Superior temporal gyrus (tissue), 1 donor: ENCODE data around the gene NFKBIE.

Source experiments
- DNase-seq: peaks from one replicate; pipeline ENCODE4 v3.0.0-alpha.2; 2016; ENCODE audit errors: extremely low spot score

NFKBIE gene

GRCh38 chr6:44272999-44273566, 7.7 kb upstream of the NFKBIE start:
- no peak for DNase-seq

DNA sequence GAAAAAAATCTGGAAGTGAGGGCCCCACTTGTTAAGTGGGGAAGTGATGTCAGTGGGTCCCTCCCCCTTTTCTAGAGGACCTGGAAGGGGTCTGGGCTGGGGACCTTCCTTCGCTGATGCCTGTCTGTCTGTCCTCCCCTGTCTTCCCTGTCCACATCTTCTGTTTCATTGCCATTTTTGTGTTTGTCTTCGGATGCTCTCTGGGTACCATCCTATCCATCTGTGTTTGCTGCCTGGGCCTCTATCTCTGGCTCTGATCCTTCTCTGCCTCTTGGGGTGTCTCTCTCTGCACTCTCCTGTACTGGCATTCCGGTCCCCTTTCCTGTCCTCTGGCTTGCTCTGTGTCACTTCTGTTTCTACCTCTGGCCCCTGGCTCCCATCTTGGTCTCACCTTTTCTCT, 7.2 kb upstream of the NFKBIE start:
- no peak for DNase-seq

GRCh38 chr6:44271914-44272313, 6.6 kb upstream of the NFKBIE start:
- no peak for DNase-seq

DNA sequence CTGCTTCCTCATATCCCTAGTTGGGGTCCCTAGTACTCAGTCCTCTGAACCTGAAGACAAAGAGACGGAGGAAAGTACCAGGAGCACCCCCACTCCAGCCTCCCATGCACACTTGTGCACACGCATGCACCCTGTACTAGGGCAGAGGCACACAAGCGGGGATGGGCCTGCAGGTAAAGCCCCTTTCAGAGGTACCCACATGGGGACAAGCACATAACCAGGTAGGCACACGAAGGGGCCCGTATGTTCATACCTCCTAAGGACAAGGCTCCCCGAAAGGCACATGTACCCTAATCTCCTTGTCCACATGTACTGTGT, 6.0 kb upstream of the NFKBIE start:
- no peak for DNase-seq

- DNase-seq, result no peak
Measured at GRCh38 chr6:44270526-44271405, 5.4 kb upstream of the NFKBIE start.

GRCh38 chr6:44269921-44270525, 4.7 kb upstream of the NFKBIE start, which contains the start of gene TMEM151B:
TSS of gene TMEM151B (plus strand) at chr6:44270450. CDS start at chr6:44270743, 293 bp downstream.
- no peak for DNase-seq

GRCh38 chr6:44269178-44269920, 4.0 kb upstream of the NFKBIE start:
- DNase-seq, result no peak

- peak; percentile 76 for DNase-seq
Measured at GRCh38 chr6:44268095-44268628, 2.8 kb upstream of the NFKBIE start.

- DNase-seq, result no peak
Measured at GRCh38 chr6:44267252-44267651, 1.9 kb upstream of the NFKBIE start.

- no peak for DNase-seq
Measured at GRCh38 chr6:44266347-44266746, 996 bp upstream of the NFKBIE start.

GRCh38 chr6:44265722-44266233, 427 bp upstream of the NFKBIE start:
- DNase-seq, result no peak

DNA sequence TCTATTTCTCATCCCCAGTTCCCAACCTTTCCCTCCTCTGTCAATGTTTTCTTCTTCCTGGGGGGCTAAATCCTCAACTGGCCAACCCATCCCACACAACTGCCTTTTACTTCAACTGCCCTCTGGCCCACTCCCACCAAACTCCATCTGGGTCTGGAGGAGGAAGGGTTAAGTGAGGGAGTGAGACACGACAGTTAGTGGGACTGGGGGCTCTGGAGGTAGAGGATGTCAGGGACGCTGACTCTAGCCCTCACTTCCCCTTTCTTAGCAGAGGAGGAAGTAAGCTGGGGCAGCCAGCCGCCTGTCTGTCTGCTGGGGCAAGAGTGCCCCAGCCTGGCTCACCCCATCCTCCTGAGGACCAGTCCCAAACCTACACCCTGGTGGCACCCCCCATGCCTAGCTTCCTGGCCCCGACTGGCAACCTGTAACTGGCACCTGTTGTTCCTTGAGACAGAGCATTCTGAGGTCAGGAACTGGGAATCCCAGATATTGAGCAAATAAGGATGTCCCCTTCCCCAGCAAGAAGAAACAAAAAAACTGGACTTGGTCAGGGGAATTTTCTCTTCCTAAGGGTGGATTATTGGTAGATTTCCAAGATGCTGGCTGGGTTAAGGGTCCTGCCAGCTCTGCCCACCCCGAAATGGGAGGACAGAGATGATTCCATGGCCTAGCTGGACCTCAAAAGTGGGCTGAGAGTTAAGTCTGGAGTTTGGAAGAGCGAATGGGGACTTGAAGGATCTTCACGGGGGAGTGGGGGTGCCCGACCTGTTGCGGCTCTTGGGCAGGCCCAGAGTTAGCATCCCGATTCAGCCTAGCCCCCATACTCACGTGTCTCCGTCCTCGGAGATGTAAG, 971 bp downstream of the NFKBIE start:
- DNase-seq, result no peak

- no peak for DNase-seq
Measured at GRCh38 chr6:44263354-44264100, 1.8 kb downstream of the NFKBIE start.

DNA sequence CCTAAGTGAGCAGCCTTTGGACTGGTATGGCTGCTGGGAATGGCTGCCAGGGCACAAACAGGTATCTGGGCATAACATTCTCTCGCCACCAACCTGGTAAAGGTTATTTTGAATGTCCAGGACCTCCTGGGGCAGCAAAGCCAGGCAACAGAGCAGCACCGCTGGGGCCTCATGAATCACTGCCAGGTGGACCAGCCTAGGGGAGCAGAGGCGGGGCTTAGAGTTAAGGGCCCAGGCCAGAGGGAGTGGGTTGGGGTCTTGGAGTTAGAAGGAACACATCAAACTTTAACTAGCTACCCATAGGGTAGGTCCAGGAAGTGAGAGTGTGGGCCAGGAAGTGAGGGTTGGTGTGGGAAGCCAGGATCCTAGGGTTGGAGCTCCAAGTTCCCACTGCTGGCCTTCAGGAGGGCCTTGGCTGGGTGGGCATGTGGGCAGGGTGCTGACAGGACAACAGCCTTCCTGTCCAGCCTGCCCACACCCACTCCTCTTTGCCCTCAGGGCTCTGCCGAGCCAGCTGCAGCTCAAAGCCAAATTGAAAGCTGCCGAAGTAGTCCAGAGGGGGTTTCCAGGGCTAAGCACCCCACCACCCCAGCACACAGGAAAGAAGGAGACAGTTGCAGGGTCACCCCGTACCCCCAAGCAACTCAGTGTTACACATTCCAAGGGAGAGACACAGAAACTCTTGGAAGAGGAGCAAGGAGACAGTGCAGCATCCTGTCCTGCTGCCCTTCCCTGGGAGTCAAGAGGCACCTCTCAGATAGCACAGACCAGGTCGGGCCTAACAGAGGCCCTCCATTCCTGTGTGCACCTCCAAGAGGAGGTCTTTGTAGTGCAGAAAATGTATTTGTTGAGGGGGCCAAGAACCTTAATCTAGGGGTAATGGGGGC, 2.6 kb downstream of the NFKBIE start:
- DNase-seq, result no peak

GRCh38 chr6:44261581-44261980, 3.8 kb downstream of the NFKBIE start:
- no peak for DNase-seq

DNA sequence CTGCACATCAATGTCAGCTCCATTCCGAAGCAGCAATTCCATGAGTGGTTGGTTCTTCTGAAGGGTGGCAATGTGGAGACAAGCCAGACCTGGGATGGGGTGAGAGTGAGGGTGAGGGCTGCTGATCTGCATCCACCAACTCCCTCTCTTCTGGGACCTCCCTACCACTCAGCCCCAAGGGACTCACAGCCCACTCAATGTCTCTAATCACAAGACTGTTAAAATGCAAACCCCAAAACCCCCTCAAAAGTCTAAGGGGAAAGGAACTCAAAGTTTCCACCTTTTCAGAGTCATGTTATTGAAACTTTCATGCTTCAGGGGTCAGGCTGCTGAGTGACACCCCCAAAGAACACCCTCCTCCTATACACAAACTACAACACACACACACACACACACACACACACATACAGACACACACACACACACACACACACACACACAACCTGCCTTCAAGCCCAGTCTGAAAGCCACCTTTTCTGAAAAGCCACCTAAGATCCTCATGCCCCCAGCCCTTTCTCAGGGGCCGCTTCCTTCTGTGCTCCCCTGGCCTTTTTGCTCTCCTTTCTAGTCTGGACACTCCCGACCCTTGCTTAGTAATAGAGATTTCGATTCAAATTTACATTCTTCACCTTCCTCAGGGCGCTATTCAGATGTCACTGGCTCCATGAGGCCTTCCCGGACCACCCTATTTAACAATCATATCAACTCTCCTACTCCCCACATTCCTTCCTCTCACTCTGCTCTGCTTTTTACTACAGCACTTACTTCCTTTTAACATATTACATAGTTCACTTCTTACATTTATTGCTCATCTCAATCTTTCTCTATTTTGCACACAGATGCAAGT, 4.7 kb downstream of the NFKBIE start:
- no peak for DNase-seq

DNA sequence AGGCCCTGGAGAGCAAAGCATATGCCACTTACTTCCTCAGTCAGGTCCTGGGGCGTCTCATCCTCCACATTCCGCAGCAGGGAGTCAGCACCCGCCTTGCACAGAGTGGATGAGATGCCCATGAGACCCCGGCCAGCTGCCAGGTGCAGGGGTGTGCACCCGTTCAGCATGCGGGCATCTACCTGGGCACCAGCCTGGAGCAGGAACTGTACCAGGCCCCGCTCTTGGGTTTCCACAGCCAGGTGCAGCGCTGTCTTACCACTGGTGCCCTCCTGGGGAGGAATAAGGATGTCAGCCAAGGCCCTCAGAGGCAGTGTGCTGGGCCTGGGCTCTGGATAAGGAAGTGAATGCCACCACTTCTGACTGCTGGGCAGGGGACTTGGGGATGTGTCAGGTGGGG, 5.3 kb downstream of the NFKBIE start:
- no peak for DNase-seq

DNA sequence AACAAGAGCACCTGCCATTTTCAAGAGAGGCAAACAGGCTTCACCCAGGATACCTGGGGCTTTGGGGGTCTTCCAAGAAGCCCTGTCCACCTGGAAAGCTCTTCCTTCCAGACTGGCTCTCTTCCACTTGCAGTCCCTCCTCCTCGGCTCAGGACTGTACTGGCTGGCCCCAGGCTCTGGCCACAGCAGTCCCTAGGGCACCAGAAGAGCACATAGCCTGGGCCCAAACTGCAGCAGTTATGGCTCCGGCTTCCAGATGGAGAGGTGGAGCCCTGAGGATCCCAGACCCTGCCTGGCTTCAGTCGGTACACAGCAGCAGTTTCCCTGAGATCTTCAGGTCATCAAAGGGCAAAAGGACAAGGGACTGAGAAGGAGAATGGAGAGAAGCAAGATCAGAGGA, 6.4 kb downstream of the NFKBIE start:
- DNase-seq, result no peak
